HepG2 (cell line): ENCODE results near the gene TMEM235. TPM values are rescaled to one million over a fixed set of nuclear protein-coding genes. Genes with fewer than 3 reads are reported as not detected.
A peak's percentile ranks its signal among the peaks of the same experiment; 100 is the strongest.

ENCODE experiments used
- CEBPB ChIP-seq: IDR thresholded peaks from 2 replicates; pipeline ENCODE4 v1.6.1; 2011; ENCODE audit warnings: low read depth, low read length, improper control_type of control experiment, borderline replicate concordance
- DDIT3 ChIP-seq: sonication (generic); formaldehyde crosslinking; IDR thresholded peaks from 2 replicates; pipeline ENCODE4 v1.4.0; 2020; ENCODE audit warnings: mild to moderate bottlenecking, missing genetic modification reagents
- E2F2 ChIP-seq: sonication (generic); formaldehyde crosslinking; IDR thresholded peaks from 2 replicates; pipeline ENCODE4 v1.4.0; 2020; ENCODE audit warnings: missing genetic modification reagents, borderline replicate concordance
- EED ChIP-seq: sonication (generic); formaldehyde crosslinking; IDR thresholded peaks from 2 replicates; pipeline ENCODE4 v1.5.0; 2020; ENCODE audit warnings: mild to moderate bottlenecking, missing genetic modification reagents
- GRHL1 ChIP-seq: sonication (generic); formaldehyde crosslinking; conservative IDR thresholded peaks from 2 replicates; pipeline ENCODE4 v1.8.0; 2022; ENCODE audit warnings: missing genetic modification reagents
- HMGXB4 ChIP-seq, 2 experiments: sonication (generic) in 1 of 2; formaldehyde crosslinking in 1 of 2; IDR thresholded peaks; 2 replicates each; pipeline versions ENCODE4 v1.4.0 to v1.6.1; 2018 to 2020; ENCODE audit warnings: missing genetic modification reagents in 2 of 2, borderline replicate concordance in 1 of 2, low read depth in 1 of 2, mild to moderate bottlenecking in 1 of 2, missing biosample characterization in 1 of 2
- HNRNPH1 ChIP-seq: fragments of 200-400 bp; formaldehyde crosslinking; optimal IDR thresholded peaks from 2 replicates; pipeline ENCODE3; 2017; ENCODE audit warnings: mild to moderate bottlenecking, low read depth, low read length
- THAP8 ChIP-seq: sonication (generic); formaldehyde crosslinking; IDR thresholded peaks from 2 replicates; pipeline ENCODE4 v1.5.1; 2020; ENCODE audit warnings: missing genetic modification reagents, mild to moderate bottlenecking, borderline replicate concordance
- USF2 ChIP-seq, 2 experiments: sonication (generic) in 1 of 2; formaldehyde crosslinking in 1 of 2; IDR thresholded peaks; 2 replicates each; pipeline versions ENCODE4 v1.5.1 to v1.6.1; 2011 to 2020; ENCODE audit warnings: borderline replicate concordance in 1 of 2, low read depth in 1 of 2, low read length in 1 of 2, mild to moderate bottlenecking in 1 of 2, missing genetic modification reagents in 1 of 2, moderate library complexity in 1 of 2
- ZNF292 ChIP-seq: sonication (generic); formaldehyde crosslinking; IDR thresholded peaks from 2 replicates; pipeline ENCODE4 v1.8.1; 2022; ENCODE audit warnings: mild to moderate bottlenecking, low read depth, missing genetic modification reagents, borderline replicate concordance
- ZNF770 ChIP-seq: sonication (generic); formaldehyde crosslinking; IDR thresholded peaks from 2 replicates; pipeline ENCODE4 v1.5.0; 2020; ENCODE audit warnings: mild to moderate bottlenecking, missing genetic modification reagents
- ZNF839 ChIP-seq: sonication (generic); formaldehyde crosslinking; IDR thresholded peaks from 2 replicates; pipeline ENCODE4 v1.4.0; 2020; ENCODE audit warnings: missing genetic modification reagents, mild to moderate bottlenecking, borderline replicate concordance
- ZSCAN25 ChIP-seq: sonication (generic); formaldehyde crosslinking; IDR thresholded peaks from 2 replicates; pipeline ENCODE4 v1.8.0; 2022; ENCODE audit warnings: mild to moderate bottlenecking, missing genetic modification reagents
- ZSCAN30 ChIP-seq: sonication (generic); formaldehyde crosslinking; IDR thresholded peaks from 2 replicates; pipeline ENCODE4 v1.5.0; 2020; ENCODE audit warnings: mild to moderate bottlenecking, missing genetic modification reagents
- polyA plus RNA-seq, 8 experiments: library from polyadenylated mRNA; depleted of rRNA in 3 of 8; stranded (reverse) in 7 of 8; unstranded in 1 of 8; fragments of >200 nt; fragmentation: Illumina TruSeq in 4 of 8; extraction: Trizol in 4 of 8; gene quantifications; 2 replicates each; pipeline versions ENCODE4 v1.2.1 to v1.2.3, GENCODE V29; 2011 to 2016; ENCODE audit warnings: low read depth in 4 of 8, missing spikeins in 1 of 8, mixed read lengths in 1 of 8; ENCODE audit not compliant: insufficient read depth in 1 of 8
- total RNA-seq, 5 experiments: library from RNA; depleted of rRNA; stranded (reverse); fragments of >200 nt; fragmentation: Illumina TruSeq; extraction: Trizol; gene quantifications; 2 replicates each; pipeline ENCODE4 v1.2.3, GENCODE V29; 2016; ENCODE audit warnings: low read depth in 1 of 5

Gene TMEM235
- total and polyA plus RNA-seq, 2 of the 13 experiments (the other 11 are each of a cell fraction or from before 2014, with no cell fraction given) = not detected

- TF ChIP-seq ZSCAN25 (CRISPR knock-in tag) = peak; percentile 65; the same call in 1 of the 2 replicates
- 0 out of 2 replicates have a peak, but pooled peaks have one; percentile 66 for TF ChIP-seq E2F2 (CRISPR knock-in tag)
- TF ChIP-seq HNRNPH1 = no peak
- peak; percentile 94 for TF ChIP-seq ZNF839 (CRISPR knock-in tag)
- no peak for TF ChIP-seq GRHL1 (CRISPR knock-in tag)
- TF ChIP-seq THAP8 (CRISPR knock-in tag) = peak; percentile 85; the same call in 1 of the 2 replicates
- no peak for TF ChIP-seq USF2 (IDR thresholded peaks at IDR 0.05; ENCODE audit: low read depth, low read length)
- peak; percentile 27; the same call in 1 of the 2 replicates for TF ChIP-seq USF2 (CRISPR knock-in tag; IDR thresholded peaks at IDR 0.05; ENCODE audit: borderline replicate concordance)
- no peak for TF ChIP-seq CEBPB
- peak; percentile 57 for TF ChIP-seq ZNF770 (CRISPR knock-in tag)
- TF ChIP-seq EED (CRISPR knock-in tag) = peak; percentile 85
- TF ChIP-seq DDIT3 (CRISPR knock-in tag) = peak; percentile 31; the same call in 1 of the 2 replicates
- no peak for TF ChIP-seq ZNF292 (CRISPR knock-in tag)
- TF ChIP-seq ZSCAN30 (CRISPR knock-in tag) = peak; percentile 76; the same call in 1 of the 2 replicates
- peak; percentile 64 to 91; a peak in 3 of 4 replicates for TF ChIP-seq HMGXB4 (CRISPR knock-in tag; IDR thresholded peaks at IDR 0.05; ENCODE audit: borderline replicate concordance in 1 of 2, low read depth in 1 of 2)
Measured at GRCh38 chr17:78253946-78254672, 22.7 kb downstream of the TMEM235 start (continued).
